Measurements from ENCODE around the gene CMC2. TPM values are rescaled to one million over a fixed set of nuclear protein-coding genes. Genes with fewer than 3 reads are reported as not detected.
A peak's percentile ranks its signal among the peaks of the same experiment; 100 is the strongest.

The CMC2 gene
- total and polyA plus RNA-seq, 8 donors = 10.4 to 149 (median 80.6) TPM

GRCh38 chr16:81014672-81015071, 8.0 kb upstream of the CMC2 start:
- intact Hi-C loops (cut with DNase I; ENCODE audit: low total_unique reads) = no loop called here
- no peak overlapping the region for H3K27ac ChIP-seq
- no peak overlapping the region for H3K4me3 ChIP-seq
- DNase-seq = no peak
- H3K27me3 ChIP-seq = no peaks in the 10 kb centered on the region
- 54 to 87% (median 65%) methylated on average over 2 of the region's 2 CpGs for WGBS, 5 donors
- no peaks in the 10 kb centered on the region for H3K9me3 ChIP-seq
- TF ChIP-seq CTCF (IDR thresholded peaks at IDR 0.05) (no peak), POLR2A (IDR thresholded peaks at IDR 0.05) (no peak), POLR2AphosphoS5 (IDR thresholded peaks at IDR 0.05) (no peak)
- peaks cover 0 to 74% (median 38%) of the 10 kb centered on the region in 4 donors for H3K36me3 ChIP-seq
- H3K4me1 ChIP-seq = no peaks in the 10 kb centered on the region

- WGBS, 5 donors = 84 to 91% (median 86%) methylated on average over 3 of the region's 3 CpGs
- H3K4me1 ChIP-seq = peaks cover 0 to 6% (median 5%) of the 10 kb centered on the region in 4 donors
- peaks cover 0 to 57% (median 23%) of the 10 kb centered on the region in 4 donors for H3K36me3 ChIP-seq
- intact Hi-C loops (cut with DNase I; ENCODE audit: low total_unique reads) = no loop called here
- H3K27ac ChIP-seq = no peak overlapping the region
- no peak for DNase-seq
- TF ChIP-seq EP300 (IDR thresholded peaks at IDR 0.05) (no peak), POLR2AphosphoS5 (IDR thresholded peaks at IDR 0.05) (no peak), CTCF (IDR thresholded peaks at IDR 0.05) (no peak), POLR2A (IDR thresholded peaks at IDR 0.05) (no peak)
- no peaks in the 10 kb centered on the region for H3K27me3 ChIP-seq
- H3K4me3 ChIP-seq = no peak overlapping the region
- H3K9me3 ChIP-seq = no peaks in the 10 kb centered on the region
Measured at GRCh38 chr16:81012974-81013373, 6.3 kb upstream of the CMC2 start.

GRCh38 chr16:81008505-81008789, 1.8 kb upstream of the CMC2 start:
- H3K4me1 ChIP-seq = peaks cover 23 to 34% (median 33%) of the 10 kb centered on the region in 4 donors
- no peak for TF ChIP-seq POLR2AphosphoS5 (IDR thresholded peaks at IDR 0.05)
- TF ChIP-seq EP300 (IDR thresholded peaks at IDR 0.05) = no peak
- TF ChIP-seq POLR2A (IDR thresholded peaks at IDR 0.05) = no peak
- no peak for TF ChIP-seq CTCF (IDR thresholded peaks at IDR 0.05)
- peak in 1 of 2 donors; percentile 26 for DNase-seq
- no peaks in the 10 kb centered on the region for H3K9me3 ChIP-seq
- peak overlapping the region in 3 of 5 donors; percentile 96 to 99 (median 99) for H3K27ac ChIP-seq
- H3K36me3 ChIP-seq = peaks cover 0 to 15% (median 4%) of the 10 kb centered on the region in 4 donors
- no peaks in the 10 kb centered on the region for H3K27me3 ChIP-seq
- intact Hi-C loops (cut with DNase I; ENCODE audit: low total_unique reads) = no loop called here
- WGBS, 5 donors = 86 to 96% (median 94%) methylated on average over 12 of the region's 12 CpGs
- peak overlapping the region in 3 of 4 donors; percentile 68 to 90 (median 85) for H3K4me3 ChIP-seq

- H3K9me3 ChIP-seq = no peaks in the 10 kb centered on the region
- no peak for TF ChIP-seq POLR2AphosphoS5 (IDR thresholded peaks at IDR 0.05)
- no peak for TF ChIP-seq EP300 (IDR thresholded peaks at IDR 0.05)
- no peak for TF ChIP-seq POLR2A (IDR thresholded peaks at IDR 0.05)
- no peak for TF ChIP-seq CTCF (IDR thresholded peaks at IDR 0.05)
- H3K27me3 ChIP-seq = no peaks in the 10 kb centered on the region
- no peaks in the 10 kb centered on the region for H3K36me3 ChIP-seq
- peak overlapping the region; percentile 95 to 99 (median 98) for H3K27ac ChIP-seq
- WGBS, 5 donors = 0 to 1% (median 0%) methylated on average over 8 to 50 of the region's 50 CpGs
- peak; percentile 82 to 88 for DNase-seq
- H3K4me3 ChIP-seq = peak overlapping the region; percentile 68 to 90 (median 88)
- intact Hi-C loops (cut with DNase I; ENCODE audit: low total_unique reads) = no loop called here
- H3K4me1 ChIP-seq = peaks cover 28 to 42% (median 38%) of the 10 kb centered on the region in 4 donors
Measured at GRCh38 chr16:81006211-81006812, 373 bp downstream of the CMC2 start.
